ENCODE data around the gene EIF4EBP2.

GRCh38 chr10:70433581-70434280, 29.8 kb downstream of the EIF4EBP2 start:
- TF ChIP-seq ZNF114 (CRISPR knock-in tag; IDR thresholded peaks at IDR 0.05) = no peak
- TF ChIP-seq EZH2 (IDR thresholded peaks at IDR 0.05; ENCODE audit: low read depth, unreplicated experiment) = no peak
- TF ChIP-seq, protein P1, sequence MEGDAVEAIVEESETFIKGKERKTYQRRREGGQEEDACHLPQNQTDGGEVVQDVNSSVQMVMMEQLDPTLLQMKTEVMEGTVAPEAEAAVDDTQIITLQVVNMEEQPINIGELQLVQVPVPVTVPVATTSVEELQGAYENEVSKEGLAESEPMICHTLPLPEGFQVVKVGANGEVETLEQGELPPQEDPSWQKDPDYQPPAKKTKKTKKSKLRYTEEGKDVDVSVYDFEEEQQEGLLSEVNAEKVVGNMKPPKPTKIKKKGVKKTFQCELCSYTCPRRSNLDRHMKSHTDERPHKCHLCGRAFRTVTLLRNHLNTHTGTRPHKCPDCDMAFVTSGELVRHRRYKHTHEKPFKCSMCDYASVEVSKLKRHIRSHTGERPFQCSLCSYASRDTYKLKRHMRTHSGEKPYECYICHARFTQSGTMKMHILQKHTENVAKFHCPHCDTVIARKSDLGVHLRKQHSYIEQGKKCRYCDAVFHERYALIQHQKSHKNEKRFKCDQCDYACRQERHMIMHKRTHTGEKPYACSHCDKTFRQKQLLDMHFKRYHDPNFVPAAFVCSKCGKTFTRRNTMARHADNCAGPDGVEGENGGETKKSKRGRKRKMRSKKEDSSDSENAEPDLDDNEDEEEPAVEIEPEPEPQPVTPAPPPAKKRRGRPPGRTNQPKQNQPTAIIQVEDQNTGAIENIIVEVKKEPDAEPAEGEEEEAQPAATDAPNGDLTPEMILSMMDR (conservative IDR thresholded peaks at IDR 0.05; ENCODE audit: low read depth in 2 of 2) = no peak
- TF ChIP-seq POLR2AphosphoS5 (IDR thresholded peaks at IDR 0.05; ENCODE audit: low read depth) = no peak
- TF ChIP-seq, protein P2, sequence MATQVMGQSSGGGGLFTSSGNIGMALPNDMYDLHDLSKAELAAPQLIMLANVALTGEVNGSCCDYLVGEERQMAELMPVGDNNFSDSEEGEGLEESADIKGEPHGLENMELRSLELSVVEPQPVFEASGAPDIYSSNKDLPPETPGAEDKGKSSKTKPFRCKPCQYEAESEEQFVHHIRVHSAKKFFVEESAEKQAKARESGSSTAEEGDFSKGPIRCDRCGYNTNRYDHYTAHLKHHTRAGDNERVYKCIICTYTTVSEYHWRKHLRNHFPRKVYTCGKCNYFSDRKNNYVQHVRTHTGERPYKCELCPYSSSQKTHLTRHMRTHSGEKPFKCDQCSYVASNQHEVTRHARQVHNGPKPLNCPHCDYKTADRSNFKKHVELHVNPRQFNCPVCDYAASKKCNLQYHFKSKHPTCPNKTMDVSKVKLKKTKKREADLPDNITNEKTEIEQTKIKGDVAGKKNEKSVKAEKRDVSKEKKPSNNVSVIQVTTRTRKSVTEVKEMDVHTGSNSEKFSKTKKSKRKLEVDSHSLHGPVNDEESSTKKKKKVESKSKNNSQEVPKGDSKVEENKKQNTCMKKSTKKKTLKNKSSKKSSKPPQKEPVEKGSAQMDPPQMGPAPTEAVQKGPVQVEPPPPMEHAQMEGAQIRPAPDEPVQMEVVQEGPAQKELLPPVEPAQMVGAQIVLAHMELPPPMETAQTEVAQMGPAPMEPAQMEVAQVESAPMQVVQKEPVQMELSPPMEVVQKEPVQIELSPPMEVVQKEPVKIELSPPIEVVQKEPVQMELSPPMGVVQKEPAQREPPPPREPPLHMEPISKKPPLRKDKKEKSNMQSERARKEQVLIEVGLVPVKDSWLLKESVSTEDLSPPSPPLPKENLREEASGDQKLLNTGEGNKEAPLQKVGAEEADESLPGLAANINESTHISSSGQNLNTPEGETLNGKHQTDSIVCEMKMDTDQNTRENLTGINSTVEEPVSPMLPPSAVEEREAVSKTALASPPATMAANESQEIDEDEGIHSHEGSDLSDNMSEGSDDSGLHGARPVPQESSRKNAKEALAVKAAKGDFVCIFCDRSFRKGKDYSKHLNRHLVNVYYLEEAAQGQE (IDR thresholded peaks at IDR 0.05; ENCODE audit: unreplicated experiment) = no peak
- no peak for TF ChIP-seq JUNB (IDR thresholded peaks at IDR 0.05; ENCODE audit: unreplicated experiment)
